IPS DF 4.7 (cell line): Measurements from ENCODE around the gene FARP1.

Experiments
- DNase-seq: peaks from one replicate; pipeline ENCODE4 v3.0.0-alpha.2; 2013; ENCODE audit warnings: low spot score; ENCODE audit errors: extremely low read depth

Gene FARP1

DNA sequence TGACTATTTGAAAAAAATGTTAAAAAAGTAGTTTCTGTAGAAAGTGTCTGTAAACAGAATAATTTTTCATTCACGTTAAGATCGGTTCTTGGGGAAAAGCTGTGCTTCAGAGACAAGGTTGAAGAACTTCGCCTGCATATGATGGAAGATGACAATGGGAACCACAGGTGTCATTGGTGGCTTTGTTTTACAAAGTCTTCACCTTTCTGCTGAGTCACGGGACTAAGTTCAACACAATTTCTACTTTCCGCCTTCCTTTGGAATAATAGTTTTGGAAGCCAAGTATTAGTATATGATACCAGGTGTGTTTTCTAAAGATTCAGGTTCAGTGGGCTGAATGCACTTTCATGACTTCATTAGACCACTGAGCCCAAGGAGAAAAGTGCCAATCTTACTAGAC is 189.8 kb downstream of the FARP1 start:
- DNase-seq, result no peak

DNA sequence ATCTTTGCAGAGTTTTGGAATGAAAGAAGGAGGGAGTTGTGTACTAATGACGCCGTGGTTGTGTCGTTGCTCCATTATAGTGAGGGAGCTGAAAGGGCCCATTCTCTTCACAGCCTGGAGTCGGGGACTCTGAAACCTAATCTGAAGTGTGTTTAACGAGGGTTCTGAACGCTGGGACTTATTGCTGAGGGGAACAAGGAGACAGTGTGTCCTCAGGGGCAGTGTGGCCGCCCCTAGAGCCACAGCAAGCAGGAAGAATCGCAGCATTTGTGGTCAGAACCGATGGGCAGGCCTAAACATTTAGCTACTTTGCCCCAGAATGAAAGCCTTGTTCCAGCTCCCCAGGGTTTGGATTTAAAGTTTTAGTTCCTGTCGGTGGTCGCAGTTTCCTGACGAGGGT is 190.6 kb downstream of the FARP1 start:
- no peak for DNase-seq

- no peak for DNase-seq
Measured at GRCh38 chr13:98334620-98335205, 191.8 kb downstream of the FARP1 start.

- DNase-seq, result no peak
Measured at GRCh38 chr13:98335721-98336120, 192.8 kb downstream of the FARP1 start.

DNA sequence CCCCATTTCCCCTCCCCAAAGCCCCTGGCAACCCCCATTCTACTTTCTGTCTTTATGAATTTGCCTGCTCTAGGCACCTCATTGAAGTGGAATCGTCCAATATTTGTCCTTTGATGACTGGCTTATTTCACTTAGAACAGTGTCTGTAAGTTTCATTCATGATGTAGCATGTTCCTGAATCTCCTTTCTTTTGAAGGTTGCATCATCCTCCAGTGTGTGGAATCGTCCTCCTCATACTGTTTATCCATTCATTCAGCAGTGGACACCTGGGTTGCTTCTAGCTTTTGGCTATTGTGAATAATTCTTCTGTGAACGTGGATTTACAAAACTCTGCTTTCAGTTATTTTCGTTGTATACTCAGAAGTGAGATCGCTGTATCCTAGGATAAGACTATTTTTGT is 195.4 kb downstream of the FARP1 start:
- no peak for DNase-seq

GRCh38 chr13:98339684-98340425 is 197.0 kb downstream of the FARP1 start:
- DNase-seq, result no peak

- DNase-seq, result no peak
Measured at GRCh38 chr13:98342953-98343352, 200.1 kb downstream of the FARP1 start.

GRCh38 chr13:98343461-98343860 is 200.6 kb downstream of the FARP1 start:
- DNase-seq, result no peak

DNA sequence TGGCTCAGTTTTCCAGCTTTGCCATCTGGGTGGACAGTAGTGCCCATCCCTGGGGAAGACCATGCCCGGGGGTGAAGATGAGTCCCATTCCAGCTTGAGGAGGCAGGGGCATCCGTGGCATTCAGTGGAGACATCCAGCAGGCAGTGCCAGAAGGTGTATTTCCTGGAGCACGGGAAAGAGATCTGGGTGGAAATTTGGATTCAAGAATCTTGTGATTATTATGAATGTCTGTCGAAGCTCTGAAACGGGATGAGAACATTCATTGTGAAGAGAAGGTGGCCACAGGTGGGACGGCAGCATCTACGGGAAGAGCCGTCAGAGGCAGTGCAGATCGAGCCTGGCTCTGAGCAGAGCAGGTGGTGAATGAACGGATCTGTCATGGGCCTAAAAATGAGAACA is 201.5 kb downstream of the FARP1 start:
- no peak for DNase-seq

DNA sequence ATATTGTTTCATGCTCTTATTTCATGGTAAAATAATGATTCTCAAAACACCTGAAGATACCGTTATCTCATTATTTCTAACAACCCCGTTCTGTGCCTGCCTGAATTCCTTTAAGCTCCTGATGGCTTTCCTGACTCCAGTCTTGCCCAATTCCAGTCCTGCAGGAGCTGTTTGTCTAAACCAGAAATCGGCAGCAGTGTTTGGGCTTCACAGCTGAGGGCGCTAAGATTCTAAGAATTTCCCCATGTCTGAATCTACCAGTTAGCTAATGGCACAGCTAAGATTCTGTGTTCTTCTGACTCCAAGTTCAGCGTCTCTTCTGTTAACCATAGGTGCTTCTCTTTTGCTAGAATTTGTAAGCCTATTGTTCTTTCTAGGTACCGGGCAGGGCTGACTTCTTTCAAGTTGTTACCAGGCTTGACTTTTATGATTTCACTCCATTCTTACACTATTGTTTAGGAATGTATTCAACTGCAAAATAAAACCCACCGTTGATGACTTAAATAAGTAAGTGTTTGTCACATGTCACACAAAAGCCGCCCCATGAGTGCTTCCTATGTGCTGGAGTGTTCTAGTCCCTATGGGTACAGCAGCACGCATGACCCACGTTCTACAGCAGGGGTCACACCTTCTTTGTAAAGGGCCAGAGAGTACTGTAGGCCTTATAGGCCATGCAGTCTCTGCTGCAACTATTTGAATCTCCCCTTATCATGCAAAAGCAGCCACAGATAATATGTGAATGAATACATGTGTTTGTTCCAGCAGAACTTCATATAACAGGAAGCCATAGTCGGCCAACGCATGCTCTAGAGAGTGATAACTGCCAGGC is 202.4 kb downstream of the FARP1 start:
- no peak for DNase-seq

GRCh38 chr13:98346904-98347636 is 204.2 kb downstream of the FARP1 start:
- no peak for DNase-seq

DNA sequence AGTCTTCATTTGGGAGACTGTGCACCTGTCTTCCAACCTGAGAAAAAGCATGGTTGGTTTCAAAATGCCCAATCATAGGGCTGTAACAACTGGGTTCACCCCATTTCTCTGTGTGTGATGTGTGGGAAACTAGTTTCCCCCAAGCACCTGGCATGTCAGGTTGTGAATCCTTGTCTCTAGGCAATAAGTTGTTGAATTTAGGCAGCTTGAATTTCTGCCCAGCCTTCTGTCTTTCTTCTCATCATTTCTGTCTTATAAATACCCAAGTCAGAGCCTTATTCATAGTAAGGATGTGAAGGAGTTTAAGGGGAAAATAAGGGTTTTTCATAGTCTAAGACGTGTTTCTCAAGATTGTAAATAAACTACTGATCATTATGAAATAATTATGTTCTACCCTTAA is 204.9 kb downstream of the FARP1 start:
- no peak for DNase-seq

DNA sequence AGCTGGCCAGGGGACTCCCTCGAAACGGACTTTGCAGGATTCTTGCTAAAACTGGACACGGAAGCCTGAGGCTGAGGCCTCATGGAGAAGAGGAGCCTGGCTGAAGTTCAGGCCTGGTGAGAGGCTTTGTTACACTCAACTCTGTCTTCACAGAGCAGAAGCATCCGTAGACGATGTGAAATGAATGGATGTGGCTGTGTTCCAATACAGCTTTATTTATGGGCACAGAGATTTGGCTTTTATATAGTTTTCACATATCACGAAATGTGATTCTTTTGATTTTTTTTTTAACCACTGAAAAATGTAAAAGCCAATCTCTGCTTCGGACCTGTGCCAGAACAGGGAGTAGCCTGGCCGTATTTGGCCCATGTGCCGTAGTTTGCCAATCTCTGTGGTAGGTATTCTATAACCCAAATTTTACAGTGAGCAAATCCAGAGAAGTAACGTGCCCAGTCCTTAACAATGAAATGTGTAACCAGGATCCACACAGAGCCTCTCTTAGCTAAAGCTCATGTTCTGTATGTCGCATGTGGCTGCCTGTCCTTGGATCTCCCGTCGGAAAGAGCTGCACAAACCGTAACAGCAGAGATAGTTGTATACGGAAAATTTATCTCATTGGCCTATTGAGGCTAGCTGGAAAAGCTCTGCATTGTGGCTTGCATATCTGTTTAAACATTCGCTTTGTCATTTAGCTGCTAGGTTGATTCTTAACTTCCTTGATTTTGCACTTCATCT is 205.7 kb downstream of the FARP1 start:
- DNase-seq, result no peak

DNA sequence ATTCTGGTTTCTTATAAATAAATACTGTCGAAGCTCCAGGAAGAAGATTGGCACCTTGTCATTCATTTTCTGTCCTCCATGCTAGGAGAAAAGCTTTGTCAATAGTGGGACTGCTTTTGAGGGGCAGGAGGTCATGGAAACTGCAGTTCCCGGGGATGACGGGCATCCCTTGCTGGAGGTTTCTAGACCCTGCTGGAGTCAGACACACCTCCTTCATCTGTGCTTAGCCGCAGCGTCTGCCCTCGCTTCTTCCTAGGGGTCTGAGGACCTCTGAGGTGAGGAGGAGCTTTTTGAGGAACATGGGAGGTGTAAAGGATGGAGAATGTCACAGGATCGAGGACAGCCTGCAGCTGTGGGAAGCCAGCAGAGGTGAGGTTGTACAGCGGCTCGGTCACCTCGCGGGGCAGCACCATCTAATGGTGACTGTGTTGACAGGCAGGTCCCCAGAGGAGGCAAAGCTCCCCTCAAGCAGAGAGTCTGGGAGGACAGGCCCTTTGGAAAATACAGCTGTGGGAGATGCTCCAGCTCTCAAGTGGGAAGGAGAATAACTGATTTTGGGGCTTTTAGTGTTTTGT is 206.9 kb downstream of the FARP1 start:
- no peak for DNase-seq

DNA sequence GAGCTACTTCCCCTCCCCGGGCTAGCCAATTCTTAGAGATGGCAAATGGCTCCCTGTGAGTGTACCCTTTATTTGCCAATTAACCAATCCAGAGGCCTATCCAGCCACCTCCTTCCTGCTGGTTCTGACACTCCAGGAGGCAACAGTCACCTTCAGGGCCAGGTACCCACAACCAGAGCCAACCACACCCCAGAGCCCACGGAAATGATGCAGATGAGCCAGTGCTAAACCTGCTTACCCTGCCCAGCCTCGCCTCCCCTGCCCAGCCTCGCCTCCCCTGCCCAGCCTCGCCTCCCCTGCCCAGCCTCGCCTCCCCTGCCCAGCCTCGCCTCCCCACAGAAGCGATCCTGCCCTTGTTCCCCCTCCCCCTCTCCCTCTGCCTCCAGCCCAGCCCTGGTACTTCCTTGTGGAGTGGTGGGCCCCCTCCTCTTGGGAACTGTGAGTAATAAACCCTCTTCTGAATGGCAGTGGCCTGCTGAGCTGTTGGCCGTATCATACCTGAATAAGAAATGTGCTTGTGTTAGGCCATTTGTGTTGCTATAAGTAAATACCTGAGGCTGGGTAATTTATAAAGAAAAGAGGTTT is 207.9 kb downstream of the FARP1 start:
- DNase-seq, result no peak

DNA sequence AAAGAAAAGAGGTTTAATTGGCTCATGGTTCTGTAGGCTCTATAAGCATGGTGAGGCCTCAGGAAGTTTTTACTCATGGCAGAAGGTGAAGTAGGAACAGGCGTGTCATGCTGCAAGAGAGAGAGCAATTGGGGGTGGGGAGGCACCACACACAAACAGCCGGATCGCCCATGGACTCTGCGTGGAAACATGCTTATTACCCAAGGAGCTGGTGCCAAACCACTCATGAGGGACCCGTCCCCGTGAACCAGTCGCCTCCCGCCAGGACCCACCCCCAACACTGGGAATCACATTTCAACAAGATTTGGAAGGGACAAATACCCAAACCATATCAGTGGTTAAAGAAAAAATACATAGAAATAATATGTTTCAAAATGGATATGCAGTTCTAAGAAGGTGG is 208.7 kb downstream of the FARP1 start:
- no peak for DNase-seq

GRCh38 chr13:98352226-98352625 is 209.3 kb downstream of the FARP1 start:
- DNase-seq, result no peak

DNA sequence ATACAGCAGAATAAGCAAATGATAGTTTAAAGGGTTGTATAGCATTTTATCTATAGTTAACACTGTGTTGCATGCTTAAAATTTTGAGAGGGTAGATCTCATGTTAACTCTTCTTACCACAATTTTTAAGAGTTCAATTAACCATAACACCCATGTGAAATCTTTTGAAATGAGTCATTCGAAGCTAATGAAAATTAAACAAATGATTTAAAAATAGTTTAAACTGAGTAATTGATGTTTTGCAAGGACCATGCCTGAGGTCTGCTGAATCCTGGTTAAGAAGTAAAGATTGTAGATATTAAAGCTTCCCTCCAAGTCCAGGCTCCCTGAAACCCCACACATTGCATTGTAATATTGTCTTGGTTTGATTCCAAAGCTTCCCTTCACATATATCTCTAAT is 210.9 kb downstream of the FARP1 start:
- no peak for DNase-seq

DNA sequence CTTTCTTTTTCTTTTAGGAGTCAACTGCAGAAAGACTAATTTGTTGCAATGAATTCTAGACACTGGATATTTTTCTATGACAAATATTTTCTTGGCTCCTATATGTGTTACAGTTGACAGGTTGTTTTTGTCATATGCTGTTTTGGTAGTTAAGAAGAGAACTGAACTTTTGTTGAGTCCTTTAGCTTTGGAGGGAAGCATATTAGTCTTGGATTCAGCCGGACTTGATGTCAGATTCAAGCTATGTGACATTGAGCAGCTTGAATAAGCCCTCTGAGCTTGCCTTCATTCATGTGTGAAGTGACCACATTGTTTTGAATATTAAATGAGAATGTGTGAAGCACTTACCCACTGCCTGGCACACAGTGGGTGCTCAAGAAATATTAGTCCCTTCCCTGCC is 216.0 kb downstream of the FARP1 start:
- no peak for DNase-seq

DNA sequence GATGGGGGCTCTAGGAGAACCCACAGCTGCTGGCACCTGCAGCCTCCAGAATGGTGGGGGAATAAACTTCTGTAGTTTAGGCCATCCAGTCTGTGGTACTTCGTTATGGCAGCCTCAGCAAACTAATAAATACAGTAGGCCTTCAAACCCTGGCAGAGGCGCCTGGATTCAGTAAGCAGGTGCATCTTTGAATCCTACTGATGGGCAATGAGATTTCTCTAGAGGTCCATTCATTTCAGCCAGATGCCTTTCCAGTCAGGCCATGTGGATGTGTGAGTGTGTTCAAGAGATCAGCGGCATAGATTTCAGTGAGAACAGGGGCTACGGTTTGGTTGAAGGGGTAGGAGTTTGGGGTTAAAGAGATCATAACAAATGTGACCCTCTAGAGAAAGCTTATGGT is 217.7 kb downstream of the FARP1 start:
- DNase-seq, result no peak
